22Rv1 (cell line): ENCODE measurements around the gene MLX.

Experiments used
- ZFX ChIP-seq: fragments of 450-650 bp; IDR thresholded peaks from 2 replicates; pipeline ENCODE4 v1.6.1; 2017; ENCODE audit warnings: antibody characterized with exemption, borderline replicate concordance
- TF ChIP-seq, protein P1 (sequence below): fragments of 450-650 bp; IDR thresholded peaks from 2 replicates; pipeline ENCODE4 v1.5.1; 2017; ENCODE audit warnings: mild to moderate bottlenecking

DNA sequence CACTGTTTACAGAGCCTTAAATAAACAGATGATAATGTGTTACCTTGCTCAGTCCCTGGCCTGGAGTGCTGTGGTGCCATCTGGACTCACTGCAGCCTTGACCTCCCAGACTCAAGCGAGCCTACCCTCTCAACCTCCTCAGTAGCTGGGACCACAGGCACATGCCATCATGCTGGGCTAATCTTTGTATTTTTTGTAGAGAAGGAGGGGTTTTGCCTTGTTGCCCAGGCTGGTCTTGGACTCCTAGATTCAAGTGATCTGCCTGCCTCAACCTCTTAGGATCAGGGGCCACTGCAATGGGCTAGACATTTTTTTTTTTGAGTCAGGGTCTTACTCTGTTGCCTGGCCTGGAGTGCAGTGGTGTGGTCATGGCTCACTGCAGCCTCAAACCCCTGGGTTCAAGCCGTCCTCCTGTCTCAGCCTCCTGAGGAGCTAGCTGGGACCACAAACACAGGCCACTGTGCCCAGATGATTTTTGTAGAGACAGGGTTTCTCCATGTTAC is 35.9 kb upstream of the MLX start:
- TF ChIP-seq, protein P1, sequence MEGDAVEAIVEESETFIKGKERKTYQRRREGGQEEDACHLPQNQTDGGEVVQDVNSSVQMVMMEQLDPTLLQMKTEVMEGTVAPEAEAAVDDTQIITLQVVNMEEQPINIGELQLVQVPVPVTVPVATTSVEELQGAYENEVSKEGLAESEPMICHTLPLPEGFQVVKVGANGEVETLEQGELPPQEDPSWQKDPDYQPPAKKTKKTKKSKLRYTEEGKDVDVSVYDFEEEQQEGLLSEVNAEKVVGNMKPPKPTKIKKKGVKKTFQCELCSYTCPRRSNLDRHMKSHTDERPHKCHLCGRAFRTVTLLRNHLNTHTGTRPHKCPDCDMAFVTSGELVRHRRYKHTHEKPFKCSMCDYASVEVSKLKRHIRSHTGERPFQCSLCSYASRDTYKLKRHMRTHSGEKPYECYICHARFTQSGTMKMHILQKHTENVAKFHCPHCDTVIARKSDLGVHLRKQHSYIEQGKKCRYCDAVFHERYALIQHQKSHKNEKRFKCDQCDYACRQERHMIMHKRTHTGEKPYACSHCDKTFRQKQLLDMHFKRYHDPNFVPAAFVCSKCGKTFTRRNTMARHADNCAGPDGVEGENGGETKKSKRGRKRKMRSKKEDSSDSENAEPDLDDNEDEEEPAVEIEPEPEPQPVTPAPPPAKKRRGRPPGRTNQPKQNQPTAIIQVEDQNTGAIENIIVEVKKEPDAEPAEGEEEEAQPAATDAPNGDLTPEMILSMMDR = no peak
- TF ChIP-seq ZFX = no peak
